ENCODE measurements around the gene SSMEM1. TPM values are rescaled to one million over a fixed set of nuclear protein-coding genes. Genes with fewer than 3 reads are reported as not detected.

The SSMEM1 gene
- total and polyA plus RNA-seq, 2 experiments from 2014 or later: not detected

- H3K27ac ChIP-seq: no peak overlapping the region
- TF ChIP-seq EZH2phosphoT487 (IDR thresholded peaks at IDR 0.05; ENCODE audit: low read depth, severe bottlenecking, unreplicated experiment): no peak
- WGBS (ENCODE audit: low lambda C conversion rate, missing lambda C conversion rate): 80% methylated on average over 2 of the region's 2 CpGs
- peaks cover 17% of the 10 kb centered on the region for H3K4me1 ChIP-seq (ENCODE audit: insufficient read depth)
- peaks cover 11% of the 10 kb centered on the region for H3K9me3 ChIP-seq (ENCODE audit: low read depth)
- H4K20me1 ChIP-seq (ENCODE audit: insufficient read depth, poor library complexity, severe bottlenecking): no peaks in the 10 kb centered on the region
- no peaks in the 10 kb centered on the region for H3K9me2 ChIP-seq (replicated peaks; ENCODE audit: insufficient read depth)
- H3K4me2 ChIP-seq: no peak overlapping the region
- H3K79me2 ChIP-seq: no peaks in the 10 kb centered on the region
- H3K27me3 ChIP-seq: no peaks in the 10 kb centered on the region
- H3K36me3 ChIP-seq (replicated peaks; ENCODE audit: insufficient read depth, low read depth): no peaks in the 10 kb centered on the region
- no peak overlapping the region for H2AFZ ChIP-seq
- H3K4me3 ChIP-seq: no peak overlapping the region
- DNase-seq (ENCODE audit: low spot score): no peak
Measured at GRCh38 chr7:130262448-130262847, 54.8 kb downstream of the SSMEM1 start.

GRCh38 chr7:130263130-130263529 is 55.5 kb downstream of the SSMEM1 start:
- 71% methylated on average over 2 of the region's 2 CpGs for WGBS (ENCODE audit: low lambda C conversion rate, missing lambda C conversion rate)
- H3K36me3 ChIP-seq (replicated peaks; ENCODE audit: insufficient read depth, low read depth): no peaks in the 10 kb centered on the region
- peaks cover 17% of the 10 kb centered on the region for H3K4me1 ChIP-seq (ENCODE audit: insufficient read depth)
- no peaks in the 10 kb centered on the region for H3K79me2 ChIP-seq
- H2AFZ ChIP-seq: no peak overlapping the region
- no peaks in the 10 kb centered on the region for H3K9me2 ChIP-seq (replicated peaks; ENCODE audit: insufficient read depth)
- H3K9me3 ChIP-seq (ENCODE audit: low read depth): peaks cover 7% of the 10 kb centered on the region
- no peak overlapping the region for H3K27ac ChIP-seq
- no peak overlapping the region for H3K4me2 ChIP-seq
- no peak for DNase-seq (ENCODE audit: low spot score)
- TF ChIP-seq EZH2 (IDR thresholded peaks at IDR 0.05; ENCODE audit: borderline replicate concordance) (no peak), CTCF (IDR thresholded peaks at IDR 0.05; ENCODE audit: poor library complexity) (no peak)
- no peaks in the 10 kb centered on the region for H3K27me3 ChIP-seq
- H3K4me3 ChIP-seq: no peak overlapping the region
- no peaks in the 10 kb centered on the region for H4K20me1 ChIP-seq (ENCODE audit: insufficient read depth, poor library complexity, severe bottlenecking)

Other genes starting within 250 kb of the SSMEM1 start
- gene ZC3HC1, start 156.5 kb upstream of the SSMEM1 start, total RNA-seq: 18.8 and 31.1 TPM in 2 replicates
- gene ZC3HC1, start 156.5 kb upstream of the SSMEM1 start, polyA plus RNA-seq: 19.6 and 20.1 TPM in 2 replicates
- 25.1 and 29.0 TPM in 2 replicates for gene KLHDC10, start 137.3 kb upstream of the SSMEM1 start, total RNA-seq
- 7.2 and 8.0 TPM in 2 replicates for gene KLHDC10, start 137.3 kb upstream of the SSMEM1 start, polyA plus RNA-seq
- 13.6 and 14.2 TPM in 2 replicates for gene TMEM209, start 2.5 kb upstream of the SSMEM1 start, total RNA-seq
- gene TMEM209, start 2.5 kb upstream of the SSMEM1 start, polyA plus RNA-seq: 14.1 and 16.1 TPM in 2 replicates
- gene CPA2, start 59.0 kb downstream of the SSMEM1 start, total RNA-seq: 198 and 298 TPM in 2 replicates
- 284 and 303 TPM in 2 replicates for gene CPA2, start 59.0 kb downstream of the SSMEM1 start, polyA plus RNA-seq
- 1.1 and 2.1 TPM in 2 replicates for gene CPA4, start 85.3 kb downstream of the SSMEM1 start, total RNA-seq
- gene CPA4, start 85.3 kb downstream of the SSMEM1 start, polyA plus RNA-seq: 1.9 and 3.3 TPM in 2 replicates
- gene CPA5, start 137.0 kb downstream of the SSMEM1 start, total RNA-seq: not detected in 2 replicates
- 0.30 TPM in 1 of 2 replicates, not detected in the other for gene CPA5, start 137.0 kb downstream of the SSMEM1 start, polyA plus RNA-seq
- gene CPA1, start 172.6 kb downstream of the SSMEM1 start, total RNA-seq: 3.4 and 3.8 TPM in 2 replicates
- 4.4 and 5.8 TPM in 2 replicates for gene CPA1, start 172.6 kb downstream of the SSMEM1 start, polyA plus RNA-seq
- 5.5 and 11.4 TPM in 2 replicates for gene CEP41, start 233.2 kb downstream of the SSMEM1 start, total RNA-seq
- 17.2 and 17.8 TPM in 2 replicates for gene CEP41, start 233.2 kb downstream of the SSMEM1 start, polyA plus RNA-seq